H1 (cell line): ENCODE results near the gene SNX3. TPM values are rescaled to one million over a fixed set of nuclear protein-coding genes. Genes with fewer than 3 reads are reported as not detected.

Source experiments
- ASH2L ChIP-seq: fragments of 200-600, 300-600 bp; sonication (generic); IDR thresholded peaks from one replicate; pipeline ENCODE4 v1.7.1; 2017; ENCODE audit warnings: low read length
- CREB1 ChIP-seq: IDR thresholded peaks from 2 replicates; pipeline ENCODE4 v1.6.1; 2012; ENCODE audit warnings: inconsistent platforms
- FOSL1 ChIP-seq: IDR thresholded peaks from 2 replicates; pipeline ENCODE4 v1.6.1; 2011; ENCODE audit warnings: mild to moderate bottlenecking, low read depth, low read length, moderate library complexity; ENCODE audit not compliant: insufficient read depth
- JUN ChIP-seq: IDR thresholded peaks from 2 replicates; pipeline ENCODE4 v1.6.1; 2011; ENCODE audit warnings: low read depth, mild to moderate bottlenecking, improper control_type of control experiment, low read length
- MAFK ChIP-seq: IDR thresholded peaks from 2 replicates; pipeline ENCODE4 v1.6.1; 2012; ENCODE audit warnings: low read depth, mild to moderate bottlenecking, improper control_type of control experiment, low read length
- POLR2A ChIP-seq, 2 experiments: IDR thresholded peaks; 1 replicate in 1 of 2; 2 replicates in 1 of 2; pipeline ENCODE4 v1.6.1; 2011; ENCODE audit warnings: low read depth in 2 of 2, low read length in 2 of 2, mild to moderate bottlenecking in 2 of 2; ENCODE audit errors: control extremely low read depth in 1 of 2
- SP2 ChIP-seq: IDR thresholded peaks from 2 replicates; pipeline ENCODE4 v1.6.1; 2012; ENCODE audit warnings: mild to moderate bottlenecking, low read length, inconsistent platforms
- SRF ChIP-seq: IDR thresholded peaks from 2 replicates; pipeline ENCODE4 v1.6.1; 2011; ENCODE audit warnings: mild to moderate bottlenecking, low read depth, low read length, moderate library complexity
- TAF1 ChIP-seq: IDR thresholded peaks from 2 replicates; pipeline ENCODE4 v1.6.1; 2011; ENCODE audit warnings: mild to moderate bottlenecking, low read depth, low read length
- polyA plus RNA-seq, 7 experiments: library from polyadenylated mRNA; depleted of rRNA in 3 of 7; stranded (reverse) in 5 of 7; unstranded in 2 of 7; fragments of >200 nt in 5 of 7; fragments of 200-250 nt in 2 of 7; gene quantifications; 1 replicate in 5 of 7; 2 replicates in 1 of 7; 4 replicates in 1 of 7; pipeline versions ENCODE4 v1.2.1 to v1.2.3, GENCODE V29; 2011 to 2013; ENCODE audit warnings: missing spikeins in 2 of 7, mixed read lengths in 2 of 7
- total RNA-seq: library from RNA; stranded (reverse); fragmentation: NEBNext Ultra II Directional; extraction: Animal tissue kit (Norgen Biotek cat#: 25700); gene quantifications from 2 replicates; pipeline ENCODE4 v1.2.1, GENCODE V29; 2021

The SNX3 gene
- total and polyA plus RNA-seq, 2 of the 8 experiments (the other 6 are each of a cell fraction or from before 2014, with no cell fraction given), result 72.5 to 150 TPM

DNA sequence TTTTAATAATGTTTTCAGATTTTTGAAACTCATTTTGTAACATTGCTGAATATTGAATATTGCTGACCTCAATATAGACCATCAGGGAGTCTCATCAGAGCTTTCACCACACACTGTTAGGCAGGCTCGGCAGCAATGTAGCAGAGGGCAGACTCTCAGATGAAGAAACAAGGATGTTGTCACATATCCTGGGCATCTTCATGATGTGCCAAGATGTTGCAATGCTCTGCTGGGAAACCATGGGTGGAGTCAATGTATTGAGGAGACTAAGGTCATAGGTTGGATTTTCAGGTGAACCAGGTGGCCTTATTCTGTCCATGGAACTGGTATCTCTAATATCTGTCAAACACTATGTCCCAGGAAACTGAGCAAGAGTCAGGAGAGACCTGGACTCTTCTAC, 67.7 kb downstream of the SNX3 start (continued):
- no peak for TF ChIP-seq SRF
- TF ChIP-seq SP2, result no peak
- TF ChIP-seq ASH2L, result no peak
- no peak for TF ChIP-seq CREB1
- TF ChIP-seq POLR2A (IDR thresholded peaks at IDR 0.05; ENCODE audit: control extremely low read depth in 1 of 2, low read depth in 2 of 2, low read length in 2 of 2), result no peak
- TF ChIP-seq TAF1, result no peak
- TF ChIP-seq MAFK, result no peak
- TF ChIP-seq FOSL1, result no peak
- no peak for TF ChIP-seq JUN
